ENCODE results near the gene ACOT8.
"Not testable (repeated sequence)": the region's sequence is repeated elsewhere in the genome, so short reads cannot be mapped to it uniquely, and the experiment has no call there.

The ACOT8 gene

GRCh38 chr20:45813006-45813340 is 44.2 kb downstream of the ACOT8 start:
- TF ChIP-seq ZFX (IDR thresholded peaks at IDR 0.05; ENCODE audit: borderline replicate concordance) (no peak), CTCF (IDR thresholded peaks at IDR 0.05) (no peak)
- peak overlapping the region; percentile 77 for H3K27ac ChIP-seq

GRCh38 chr20:45812157-45813005 is 44.8 kb downstream of the ACOT8 start, which contains the start of gene UBE2C:
UBE2C (plus strand) TSS chr20:45812644; CDS start chr20:45812696, 52 bp downstream.
- TF ChIP-seq CTCF (IDR thresholded peaks at IDR 0.05) (no peak), ZFX (IDR thresholded peaks at IDR 0.05; ENCODE audit: borderline replicate concordance) (no peak)
- peak within 1 kb of the TSS; percentile 77 for H3K27ac ChIP-seq

GRCh38 chr20:45810191-45810970 is 46.8 kb downstream of the ACOT8 start:
- TF ChIP-seq ZFX (IDR thresholded peaks at IDR 0.05; ENCODE audit: borderline replicate concordance) = no peak
- TF ChIP-seq CTCF (IDR thresholded peaks at IDR 0.05) = no peak

GRCh38 chr20:45801851-45802250 is 55.3 kb downstream of the ACOT8 start:
- TF ChIP-seq ZFX (IDR thresholded peaks at IDR 0.05; ENCODE audit: borderline replicate concordance) (no peak), CTCF (IDR thresholded peaks at IDR 0.05) (no peak)
- no peak overlapping the region for H3K27ac ChIP-seq

More at GRCh38 chr20:45810191-45810970, 46.8 kb downstream of the ACOT8 start:
- peak overlapping the region; percentile 77; the same call in 1 of the 2 replicates for H3K27ac ChIP-seq

GRCh38 chr20:45798935-45799642 is 58.1 kb downstream of the ACOT8 start:
- peak; percentile 83 for TF ChIP-seq CTCF (IDR thresholded peaks at IDR 0.05)
- TF ChIP-seq ZFX (IDR thresholded peaks at IDR 0.05; ENCODE audit: borderline replicate concordance) = no peak
- H3K27ac ChIP-seq = no peak overlapping the region

- not testable (repeated sequence) for H3K27ac ChIP-seq
These were observed 59.2 kb downstream of the ACOT8 start for GRCh38 chr20:45797955-45798354.

- H3K27ac ChIP-seq = not testable (repeated sequence)
These were observed 59.7 kb downstream of the ACOT8 start for GRCh38 chr20:45797510-45797909.
